Activated CD8-positive, alpha-beta memory T cell treated with anti-CD3 and anti-CD28 coated beads, Interleukin-2, amount 50 U/mL, for 24 hours (primary cell): ENCODE measurements around the gene SERPINB2.

Source experiments
- DNase-seq: peaks from one replicate; pipeline ENCODE4 v3.0.0-alpha.2; 2020; ENCODE audit errors: extremely low read depth

The SERPINB2 gene

DNA sequence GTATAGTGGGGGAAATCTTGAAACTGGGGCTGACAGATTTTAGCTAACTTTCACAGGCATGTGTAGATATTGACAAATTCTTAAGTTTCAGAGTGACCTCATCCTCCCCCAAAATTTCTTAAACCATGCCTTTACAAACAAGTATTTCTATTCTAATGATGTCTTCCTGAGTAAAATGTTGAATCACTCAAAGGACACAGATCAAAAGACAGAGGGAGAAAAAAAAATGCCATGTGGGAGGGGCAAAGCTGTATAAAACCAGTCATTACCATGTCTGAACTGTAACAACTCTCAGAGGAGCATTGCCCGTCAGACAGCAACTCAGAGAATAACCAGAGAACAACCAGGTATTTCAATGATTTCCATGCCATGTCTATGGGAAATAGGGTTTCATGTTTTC is at the start of gene SERPINB2:
TSS of gene SERPINB2 (plus strand) at position 282 of the 400 bp plus-strand sequence. CDS start 3,740 bp downstream, outside the sequence.
- DNase-seq = no peak

- no peak for DNase-seq
Observed at GRCh38 chr18:63843008-63843407, 44.5 kb upstream of the SERPINB2 start.

- no peak for DNase-seq
Observed at GRCh38 chr18:63844254-63844653, 43.3 kb upstream of the SERPINB2 start.

DNA sequence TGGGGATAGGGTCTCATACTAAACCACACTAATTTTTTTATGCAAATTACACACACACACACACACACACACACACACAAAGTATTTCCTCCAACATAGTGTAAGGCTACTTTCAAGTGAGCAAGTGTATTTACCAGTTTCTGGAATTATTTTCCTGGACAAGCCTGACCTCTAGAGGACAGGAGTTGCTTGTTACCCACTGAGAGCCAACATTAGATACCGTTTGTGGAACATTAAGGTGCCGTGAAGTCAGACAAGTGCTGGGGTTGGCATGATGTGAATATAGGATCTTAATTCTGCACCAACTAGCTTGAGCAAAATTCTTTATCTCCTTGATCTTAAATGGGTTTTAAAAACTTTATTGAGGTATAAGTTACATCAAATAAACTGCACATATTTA is 39.3 kb upstream of the SERPINB2 start:
- no peak for DNase-seq

DNA sequence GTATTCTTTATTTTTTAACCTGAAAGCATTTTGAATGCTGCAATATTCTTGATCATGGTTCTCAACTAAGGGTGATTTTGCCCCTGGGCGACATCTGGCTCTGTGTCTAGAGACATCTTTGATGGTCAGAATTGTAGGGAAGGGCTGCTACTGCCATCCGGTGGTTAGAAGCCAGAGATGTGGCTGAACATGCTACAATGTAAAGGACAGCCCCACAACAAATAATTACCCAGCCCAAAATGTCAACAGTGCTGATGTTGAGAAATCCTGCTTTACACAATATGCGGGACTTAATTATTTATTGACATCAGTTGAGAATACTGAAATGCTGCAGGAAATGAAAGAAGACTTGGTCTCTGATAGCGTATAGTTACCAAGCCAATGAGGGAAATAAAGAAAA is 37.5 kb upstream of the SERPINB2 start:
- no peak for DNase-seq

GRCh38 chr18:63850636-63851035 is 36.9 kb upstream of the SERPINB2 start:
- DNase-seq = no peak

- DNase-seq = no peak
Observed at GRCh38 chr18:63858456-63858855, 29.0 kb upstream of the SERPINB2 start.

DNA sequence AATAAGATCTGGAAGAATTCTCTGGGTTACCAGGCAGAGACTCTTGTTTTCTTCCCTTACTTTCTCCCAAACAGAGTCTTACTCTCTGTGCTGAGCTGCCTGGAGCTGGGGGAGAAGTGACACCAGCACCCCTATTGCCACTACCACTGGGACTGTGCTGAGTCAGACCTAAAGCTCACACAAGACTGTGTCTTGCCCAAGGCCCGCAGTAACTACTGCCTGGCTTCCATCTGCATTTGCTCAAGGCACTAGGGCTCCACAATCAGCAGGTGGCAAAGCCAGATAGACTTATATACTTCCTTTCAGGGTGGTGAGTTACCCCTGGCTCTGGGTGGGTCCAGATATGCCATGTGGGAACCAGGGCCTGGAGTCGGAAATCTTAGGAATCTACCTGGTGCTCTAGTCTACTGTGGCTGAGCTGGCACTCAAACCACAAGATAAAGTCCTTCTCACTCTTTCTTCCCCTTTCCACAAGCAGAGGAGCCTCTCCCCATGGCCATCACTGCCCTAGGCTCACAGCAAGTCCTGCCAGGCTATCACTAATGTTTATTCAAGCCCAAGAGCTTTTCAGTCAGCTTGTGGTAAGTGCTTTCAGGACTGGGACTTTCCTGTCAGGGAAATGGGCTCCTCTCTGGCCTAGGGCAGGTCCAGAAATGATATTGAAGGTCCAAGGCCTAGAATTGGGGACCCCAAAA is 27.6 kb upstream of the SERPINB2 start:
- no peak for DNase-seq

DNA sequence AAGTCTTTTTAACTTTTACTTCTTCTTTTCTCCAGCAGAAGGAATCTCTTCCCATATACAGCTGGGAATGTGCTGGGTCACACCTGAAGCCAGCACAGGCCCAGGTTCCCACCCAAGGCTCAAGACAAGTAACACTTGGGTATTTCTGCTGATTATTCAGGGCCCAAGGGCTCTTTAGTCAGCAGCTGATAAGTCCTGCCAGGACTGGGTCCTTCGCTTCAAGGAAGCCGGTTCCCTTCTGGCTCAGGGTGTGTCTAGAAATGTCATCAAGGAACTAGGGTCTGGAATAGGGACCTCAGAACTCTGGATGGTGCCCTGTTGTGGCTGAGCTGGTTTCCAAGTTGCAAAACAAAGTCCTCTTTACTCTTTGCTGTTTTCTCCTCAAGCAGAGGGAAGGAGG is 27.0 kb upstream of the SERPINB2 start:
- no peak for DNase-seq

GRCh38 chr18:63867368-63868125 is 20.0 kb upstream of the SERPINB2 start:
- no peak for DNase-seq

- DNase-seq = no peak
Observed at GRCh38 chr18:63868546-63868945, 19.0 kb upstream of the SERPINB2 start.

- no peak for DNase-seq
Observed at GRCh38 chr18:63869374-63869773, 18.1 kb upstream of the SERPINB2 start.

DNA sequence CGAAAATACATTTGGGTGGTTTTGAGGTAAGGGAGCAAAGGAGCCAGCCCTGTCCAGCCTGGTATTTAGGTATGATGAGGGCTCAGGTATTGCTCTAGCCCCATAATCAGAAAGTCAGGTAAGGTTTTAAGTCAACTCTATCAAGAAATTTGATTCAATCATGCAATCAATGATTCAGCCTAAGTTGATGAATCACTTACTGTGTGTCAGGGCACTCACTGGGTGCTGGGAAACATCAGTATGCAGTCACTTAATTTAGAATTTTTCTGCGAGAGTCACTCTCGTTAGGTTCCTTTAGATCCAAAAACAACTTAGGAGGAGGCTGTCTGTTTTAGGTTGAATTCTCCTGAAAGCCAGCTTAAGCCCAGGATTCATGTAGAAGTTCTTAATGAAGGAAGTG is 17.7 kb upstream of the SERPINB2 start:
- DNase-seq = no peak

GRCh38 chr18:63871836-63872235 is 15.7 kb upstream of the SERPINB2 start:
- DNase-seq = no peak

- no peak for DNase-seq
Observed at GRCh38 chr18:63872586-63872985, 14.9 kb upstream of the SERPINB2 start.

DNA sequence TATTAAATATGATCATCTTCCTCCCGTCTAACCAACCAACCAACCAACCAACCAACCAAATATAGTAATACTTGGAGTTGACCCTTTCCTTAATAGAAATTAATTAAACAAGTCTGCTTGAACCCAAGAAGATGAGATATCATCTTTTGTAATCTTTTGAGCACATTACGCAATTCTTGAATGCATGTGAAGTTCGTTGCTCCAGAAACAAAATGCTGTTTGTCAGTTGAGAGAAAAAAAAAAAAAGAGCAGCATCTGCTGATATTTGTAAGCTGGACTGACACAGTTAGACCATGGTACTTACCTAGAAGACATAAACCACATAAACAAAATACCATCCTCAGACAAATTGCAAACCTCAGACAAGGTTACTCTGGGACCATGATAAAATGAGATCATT is 9.2 kb upstream of the SERPINB2 start:
- no peak for DNase-seq

DNA sequence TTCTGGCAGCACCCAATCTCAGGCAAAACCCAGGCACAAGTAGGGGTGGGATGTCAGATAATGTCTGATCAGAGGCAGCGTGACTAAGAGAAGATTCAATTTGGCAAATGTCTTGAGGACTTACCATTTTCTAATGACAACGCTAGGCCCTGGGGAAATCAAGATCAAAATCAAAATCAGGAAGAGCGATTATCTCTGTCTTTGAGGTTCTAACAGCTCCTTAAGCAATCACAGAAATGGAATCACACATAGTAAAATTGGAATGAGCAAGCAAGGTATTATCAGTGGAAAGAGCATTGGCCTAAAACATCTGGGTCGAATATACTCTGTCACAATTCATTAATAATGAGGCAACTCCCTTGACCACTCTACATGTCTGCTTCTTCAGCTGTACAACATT is 8.6 kb upstream of the SERPINB2 start:
- no peak for DNase-seq

DNA sequence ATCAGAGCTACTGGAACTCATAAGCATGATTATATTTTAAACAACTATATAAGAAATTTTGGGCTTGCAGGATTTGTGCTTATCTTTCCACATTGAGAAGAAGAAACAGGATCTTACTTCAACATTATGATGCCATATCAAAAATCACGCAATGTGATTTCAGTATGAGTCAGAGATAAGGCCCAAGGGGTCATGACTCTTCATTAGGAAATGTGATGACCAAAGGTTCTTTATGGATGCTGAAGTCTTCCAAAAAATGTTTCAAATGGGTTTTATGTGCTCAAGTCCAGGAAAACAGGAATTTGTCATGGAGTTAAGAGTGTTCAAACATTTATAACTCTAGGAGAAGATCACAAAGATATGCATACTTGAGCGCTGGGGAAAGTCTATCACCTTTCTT is 7.8 kb upstream of the SERPINB2 start:
- no peak for DNase-seq

DNA sequence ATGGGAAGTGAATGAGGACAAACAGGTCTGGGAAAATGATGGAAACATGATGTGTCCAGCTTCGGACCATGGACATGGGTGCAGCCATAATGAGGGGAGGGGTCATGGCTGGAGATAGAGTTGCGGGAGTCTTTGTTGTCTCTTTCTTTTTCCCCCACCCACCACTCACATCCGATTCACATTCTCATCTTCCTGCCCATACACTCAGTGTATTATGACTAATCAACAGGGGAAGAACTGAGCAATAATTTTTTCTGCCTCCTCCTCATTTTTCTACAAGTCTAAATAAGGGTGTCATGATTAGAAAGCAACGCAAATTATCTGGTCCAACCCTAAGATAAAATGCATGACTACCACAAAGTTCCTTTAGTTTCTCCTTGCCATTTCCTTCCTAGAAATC is 5.7 kb upstream of the SERPINB2 start:
- DNase-seq = no peak

DNA sequence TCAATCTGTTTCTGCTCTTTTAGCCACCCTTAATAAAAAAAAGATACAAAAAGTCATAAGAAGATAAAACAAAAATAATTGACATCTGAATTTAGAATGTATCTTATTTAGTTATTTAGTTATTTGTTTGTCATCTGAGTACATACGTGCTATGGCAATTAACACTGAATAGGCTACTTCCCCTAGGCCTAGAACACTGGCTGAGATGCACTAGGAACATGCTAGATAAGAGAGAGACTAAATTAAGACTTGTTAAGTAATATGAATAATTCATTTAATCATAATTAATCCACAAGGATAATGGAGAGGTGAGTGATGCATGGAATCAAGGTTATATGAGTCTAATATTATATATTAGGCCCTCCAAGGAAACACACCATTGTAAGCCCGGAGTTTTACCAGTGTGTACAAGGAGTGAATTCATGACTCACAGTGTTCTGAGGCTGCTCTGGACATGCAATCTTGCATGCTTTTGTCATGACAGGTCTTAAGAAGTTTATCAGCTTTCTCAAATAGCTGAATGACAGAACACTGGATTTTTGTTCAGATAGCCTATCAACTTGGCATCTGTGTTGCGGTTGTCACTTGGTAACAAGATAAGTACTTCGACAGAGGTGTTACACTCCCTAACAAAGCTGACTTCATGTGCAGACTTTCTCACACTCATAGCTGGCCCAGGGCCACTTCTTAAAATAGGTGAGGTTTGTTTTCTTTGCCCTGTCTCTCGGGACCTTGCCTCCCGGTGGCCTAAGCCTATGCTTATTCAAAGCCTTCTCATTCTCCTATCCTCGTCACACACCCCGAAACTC is 5.0 kb upstream of the SERPINB2 start:
- DNase-seq = no peak

DNA sequence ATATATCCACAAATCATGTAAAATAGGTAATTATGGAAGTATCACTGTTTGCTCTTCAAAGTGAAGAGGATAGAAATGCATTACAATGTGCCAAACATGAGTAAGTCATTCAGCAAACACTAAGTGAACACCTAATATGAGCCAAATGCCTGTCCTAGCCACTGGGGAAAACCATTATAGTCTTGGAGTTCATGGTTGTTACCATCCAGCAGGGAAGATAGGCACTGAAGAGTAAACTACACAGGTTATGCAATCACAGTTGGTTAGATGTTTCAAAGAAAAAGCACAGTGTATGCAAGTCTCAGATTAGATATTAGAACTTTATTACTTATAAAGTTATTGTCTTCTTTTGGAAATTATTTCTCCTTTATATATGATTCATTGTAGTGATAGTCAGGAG is 3.9 kb upstream of the SERPINB2 start:
- no peak for DNase-seq

DNA sequence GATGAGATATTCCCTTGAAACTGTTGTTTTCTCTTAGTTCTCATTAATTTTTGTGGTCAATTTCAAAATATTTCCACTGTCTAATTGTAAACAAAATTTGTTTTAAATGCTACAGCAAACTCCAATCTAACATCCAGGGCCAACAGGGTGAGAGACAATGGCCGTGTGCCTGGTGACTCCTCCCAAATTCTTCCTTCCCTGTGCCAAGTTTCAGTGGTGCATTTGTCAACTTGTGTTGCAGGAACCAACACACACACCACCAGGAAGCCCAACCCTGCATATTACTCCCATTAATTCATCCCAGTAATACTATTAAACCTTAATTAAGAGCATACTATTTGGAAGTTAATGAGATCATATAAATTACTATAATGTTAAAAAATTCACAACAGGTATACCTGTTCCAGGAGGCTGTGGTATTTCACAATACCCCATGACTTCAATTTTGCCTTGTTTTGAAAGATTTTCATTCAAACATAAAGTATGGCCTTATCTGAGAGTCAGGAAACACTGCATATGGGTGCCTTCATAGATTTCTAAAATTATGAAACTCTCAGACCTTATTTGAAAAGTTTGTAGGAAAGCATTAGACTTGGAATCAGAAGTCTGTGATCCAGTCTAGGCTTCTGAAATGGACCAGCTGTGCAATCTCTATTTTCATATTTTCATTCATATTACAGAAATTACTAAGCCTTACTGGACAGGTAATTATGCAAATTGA is 1.1 kb downstream of the SERPINB2 start:
- no peak for DNase-seq
